DMS114 treated with DMSO at 0.1 percent for 48 hours (cell line): ENCODE data around the gene KLF9.

ENCODE experiments used
- DNase-seq: peaks from one replicate; lab custom pipeline; 2025; ENCODE audit not compliant: unreplicated experiment; lab: John Stamatoyannopoulos, UW

Gene KLF9

GRCh38 chr9:70367305-70367930, 47.0 kb downstream of the KLF9 start:
- DNase-seq = no peak

GRCh38 chr9:70363760-70364159, 50.7 kb downstream of the KLF9 start:
- DNase-seq = no peak

GRCh38 chr9:70362952-70363351, 51.5 kb downstream of the KLF9 start:
- DNase-seq = no peak

- no peak for DNase-seq
Measured at GRCh38 chr9:70355801-70356200, 58.7 kb downstream of the KLF9 start.

GRCh38 chr9:70352802-70353201, 61.7 kb downstream of the KLF9 start:
- no peak for DNase-seq

- DNase-seq = no peak
Measured at GRCh38 chr9:70352356-70352755, 62.1 kb downstream of the KLF9 start.

- DNase-seq = no peak
Measured at GRCh38 chr9:70347046-70347445, 67.4 kb downstream of the KLF9 start.

- no peak for DNase-seq
Measured at GRCh38 chr9:70340572-70340971, 73.9 kb downstream of the KLF9 start.
